ENCODE data around the gene ATP5PD. TPM values are rescaled to one million over a fixed set of nuclear protein-coding genes. Genes with fewer than 3 reads are reported as not detected.
"Not testable (repeated sequence)": the region's sequence is repeated elsewhere in the genome, so short reads cannot be mapped to it uniquely, and the experiment has no call there.

ATP5PD gene
- total RNA-seq, 1 experiment from 2014 or later: 413 TPM

- peak; percentile 42 for ATAC-seq
- Histone ChIP-seq H3K27me3 (ENCODE audit: control insufficient read depth, insufficient read depth, low read length) (no peaks in the 10 kb centered on the region), H3K27ac (ENCODE audit: low read length) (peak overlapping the region; percentile 88), H3K36me3 (ENCODE audit: control insufficient read depth, insufficient read depth, low read length) (peaks cover 7% of the 10 kb centered on the region; the same call in 1 of the 2 replicates), H3K9me3 (ENCODE audit: control insufficient read depth, insufficient read depth, low read depth, low read length) (no peaks in the 10 kb centered on the region), H3K4me1 (ENCODE audit: control insufficient read depth, insufficient read depth, low read length) (peaks cover 15% of the 10 kb centered on the region), H3K4me3 (ENCODE audit: low read depth in 2 of 2, low read length in 2 of 2) (peak overlapping the region; percentile 96 to 100)
- BruUV-seq (replicated peaks): no TSS peak
- no peak for DNase-seq (ENCODE audit: low read depth, low spot score)
- TF ChIP-seq REST (IDR thresholded peaks at IDR 0.05; ENCODE audit: insufficient read depth in 1 of 2, low read depth in 2 of 2, low read length in 1 of 2) (no peak), CTCF (IDR thresholded peaks at IDR 0.05) (no peak)
- ChIA-PET CTCF (interaction anchor here (0.6 to 0.9 kb wide), 3 partner anchors 33 to 86 kb away, joined by 4 to 7 read pairs (median 6); no protein-coding TSS in a partner anchor), POLR2A (interaction anchor here (0.7 kb wide), 1 partner anchor 8 kb away, joined by 3 read pairs; no protein-coding TSS in a partner anchor)
- intact Hi-C loops (cut with micrococcal nuclease; ENCODE audit: unreplicated experiment): no loop called here
- in situ Hi-C loops (cut with HindIII; ENCODE audit: low pct_unique_long_range_greater_than_20kb, low sequenced_read_pairs): no loop called here
Observed at GRCh38 chr17:75047398-75048098, 779 bp upstream of the ATP5PD start.

- Histone ChIP-seq H3K4me1 (ENCODE audit: control insufficient read depth, insufficient read depth, low read length) (peaks cover 15% of the 10 kb centered on the region), H3K27ac (ENCODE audit: low read length) (peak overlapping the region; percentile 97), H3K4me3 (ENCODE audit: low read depth in 2 of 2, low read length in 2 of 2) (peak overlapping the region; percentile 96 to 100)
- TSS peak; percentile 82 for BruUV-seq (replicated peaks)
- H3K36me3 ChIP-seq (ENCODE audit: control insufficient read depth, insufficient read depth, low read length); POLR2A ChIA-PET; ATAC-seq; H3K27me3 ChIP-seq (ENCODE audit: control insufficient read depth, insufficient read depth, low read length); in situ Hi-C loops (cut with HindIII; ENCODE audit: low pct_unique_long_range_greater_than_20kb, low sequenced_read_pairs); CTCF ChIA-PET; intact Hi-C loops (cut with micrococcal nuclease; ENCODE audit: unreplicated experiment); DNase-seq (ENCODE audit: low read depth, low spot score); H3K9me3 ChIP-seq (ENCODE audit: control insufficient read depth, insufficient read depth, low read depth, low read length): not testable (repeated sequence)
Observed at GRCh38 chr17:75045946-75046406, 793 bp downstream of the ATP5PD start.

GRCh38 chr17:75044716-75045115, 2.1 kb downstream of the ATP5PD start:
- intact Hi-C loops (cut with micrococcal nuclease; ENCODE audit: unreplicated experiment): no loop called here
- Histone ChIP-seq H3K27me3 (ENCODE audit: control insufficient read depth, insufficient read depth, low read length) (no peaks in the 10 kb centered on the region), H3K4me1 (ENCODE audit: control insufficient read depth, insufficient read depth, low read length) (peaks cover 14% of the 10 kb centered on the region), H3K36me3 (ENCODE audit: control insufficient read depth, insufficient read depth, low read length) (peaks cover 4% of the 10 kb centered on the region; the same call in 1 of the 2 replicates), H3K9me3 (ENCODE audit: control insufficient read depth, insufficient read depth, low read depth, low read length) (no peaks in the 10 kb centered on the region), H3K4me3 (ENCODE audit: low read depth in 2 of 2, low read length in 2 of 2) (no peak overlapping the region), H3K27ac (ENCODE audit: low read length) (no peak overlapping the region)
- BruUV-seq (replicated peaks): no TSS peak
- ATAC-seq (no peak), DNase-seq (ENCODE audit: low read depth, low spot score) (no peak)
- TF ChIP-seq CTCF (IDR thresholded peaks at IDR 0.05) (no peak), POLR2AphosphoS5 (IDR thresholded peaks at IDR 0.05; ENCODE audit: low read depth, low read length) (no peak), TCF7L2 (IDR thresholded peaks at IDR 0.05; ENCODE audit: low read depth, low read length) (no peak), REST (IDR thresholded peaks at IDR 0.05; ENCODE audit: insufficient read depth in 1 of 2, low read depth in 2 of 2, low read length in 1 of 2) (no peak), SIN3A (IDR thresholded peaks at IDR 0.05; ENCODE audit: borderline replicate concordance, insufficient read depth, low read depth, low read length) (no peak)
- CTCF ChIA-PET: no interaction called here
- in situ Hi-C loops (cut with HindIII; ENCODE audit: low pct_unique_long_range_greater_than_20kb, low sequenced_read_pairs): no loop called here
- POLR2A ChIA-PET: no interaction called here

Measured in Panc1 (cell line).